ENCODE measurements around the gene IL1RAP. TPM values are rescaled to one million over a fixed set of nuclear protein-coding genes. Genes with fewer than 3 reads are reported as not detected.

IL1RAP gene
- total RNA-seq, 2 donors from 2014 or later: 3.4 to 6.3 TPM

GRCh38 chr3:190543671-190544070, 29.8 kb downstream of the IL1RAP start:
- Histone ChIP-seq H3K4me3 (no peak overlapping the region), H3K9me3 (no peaks in the 10 kb centered on the region), H3K36me3 (no peaks in the 10 kb centered on the region), H3K27me3 (no peaks in the 10 kb centered on the region), H3K4me1 (no peaks in the 10 kb centered on the region), H3K27ac (no peak overlapping the region)
- TF ChIP-seq CTCF (IDR thresholded peaks at IDR 0.05): no peak
- no peak for DNase-seq (ENCODE audit: low spot score)

GRCh38 chr3:190545191-190545590, 31.3 kb downstream of the IL1RAP start:
- H3K4me3 ChIP-seq: no peak overlapping the region
- no peaks in the 10 kb centered on the region for H3K4me1 ChIP-seq
- TF ChIP-seq CTCF (IDR thresholded peaks at IDR 0.05): no peak
- no peaks in the 10 kb centered on the region for H3K36me3 ChIP-seq
- no peak for DNase-seq (ENCODE audit: low spot score)
- no peak overlapping the region for H3K27ac ChIP-seq
- no peaks in the 10 kb centered on the region for H3K9me3 ChIP-seq
- H3K27me3 ChIP-seq: no peaks in the 10 kb centered on the region

- Histone ChIP-seq H3K4me3 (no peak overlapping the region), H3K4me1 (no peaks in the 10 kb centered on the region), H3K36me3 (no peaks in the 10 kb centered on the region), H3K27ac (no peak overlapping the region), H3K27me3 (no peaks in the 10 kb centered on the region), H3K9me3 (peaks cover 0 to 1% of the 10 kb centered on the region in 2 donors)
- no peak for DNase-seq (ENCODE audit: low spot score)
- no peak for TF ChIP-seq CTCF (IDR thresholded peaks at IDR 0.05)
Measured at GRCh38 chr3:190546881-190547510, 33.1 kb downstream of the IL1RAP start.

- Histone ChIP-seq H3K4me3 (no peak overlapping the region), H3K36me3 (no peaks in the 10 kb centered on the region), H3K4me1 (no peaks in the 10 kb centered on the region), H3K27ac (no peak overlapping the region), H3K9me3 (peaks cover 0 to 7% of the 10 kb centered on the region in 2 donors), H3K27me3 (no peaks in the 10 kb centered on the region)
- DNase-seq (ENCODE audit: low spot score): no peak
- no peak for TF ChIP-seq CTCF (IDR thresholded peaks at IDR 0.05)
Measured at GRCh38 chr3:190548031-190548656, 34.3 kb downstream of the IL1RAP start.

- no peaks in the 10 kb centered on the region for H3K36me3 ChIP-seq
- H3K27ac ChIP-seq: no peak overlapping the region
- no peak for DNase-seq (ENCODE audit: low spot score)
- no peak overlapping the region for H3K4me3 ChIP-seq
- TF ChIP-seq CTCF (IDR thresholded peaks at IDR 0.05): no peak
- no peaks in the 10 kb centered on the region for H3K27me3 ChIP-seq
- no peaks in the 10 kb centered on the region for H3K4me1 ChIP-seq
- H3K9me3 ChIP-seq: peaks cover 0 to 7% of the 10 kb centered on the region in 2 donors
Measured at GRCh38 chr3:190552021-190552420, 38.1 kb downstream of the IL1RAP start.

All from right atrium auricular region (tissue), 2 donors.